GM21529 (cell line): ENCODE measurements around the gene IST1.
"Not testable (repeated sequence)": the region's sequence is repeated elsewhere in the genome, so short reads cannot be mapped to it uniquely, and the experiment has no call there.

ENCODE experiments used
- ATAC-seq: cut with Tn5 transposase; IDR thresholded peaks from one replicate; pipeline ENCODE4 v1.9.1; 2021; ENCODE audit not compliant: unreplicated experiment

Gene IST1

GRCh38 chr16:71880176-71880575 lies 15.2 kb upstream of the IST1 start:
- ATAC-seq: no peak

GRCh38 chr16:71882505-71883167 lies 12.7 kb upstream of the IST1 start:
- peak; percentile 48 for ATAC-seq

GRCh38 chr16:71883168-71883848 lies 12.0 kb upstream of the IST1 start:
- peak; percentile 49 for ATAC-seq

GRCh38 chr16:71883849-71884638 lies 11.3 kb upstream of the IST1 start, which contains the start of gene ZNF821:
ZNF821 (minus strand) TSS chr16:71884182; CDS start chr16:71879946, 4,236 bp downstream.
- ATAC-seq: peak; percentile 47

GRCh38 chr16:71885261-71885650 lies 10.1 kb upstream of the IST1 start:
- ATAC-seq: no peak

- no peak for ATAC-seq
Observed at GRCh38 chr16:71889147-71889546, 6.2 kb upstream of the IST1 start.

- ATAC-seq: no peak
Observed at GRCh38 chr16:71893888-71894228, 1.5 kb upstream of the IST1 start.

GRCh38 chr16:71894229-71894920 lies 956 bp upstream of the IST1 start:
- ATAC-seq: peak; percentile 22

GRCh38 chr16:71895679-71896365 lies 491 bp downstream of the IST1 start:
- ATAC-seq: peak; percentile 14

- no peak for ATAC-seq
Observed at GRCh38 chr16:71896764-71897368, 1.5 kb downstream of the IST1 start.

- no peak for ATAC-seq
Observed at GRCh38 chr16:71899171-71899570, 3.8 kb downstream of the IST1 start.

- no peak for ATAC-seq
Observed at GRCh38 chr16:71902656-71903365, 7.5 kb downstream of the IST1 start.

GRCh38 chr16:71903608-71904007 lies 8.3 kb downstream of the IST1 start:
- ATAC-seq: no peak

GRCh38 chr16:71904239-71904638 lies 8.9 kb downstream of the IST1 start:
- ATAC-seq: no peak

- ATAC-seq: not testable (repeated sequence)
Observed at GRCh38 chr16:71905765-71906164, 10.4 kb downstream of the IST1 start.

GRCh38 chr16:71911121-71911520 lies 15.8 kb downstream of the IST1 start:
- no peak for ATAC-seq

- ATAC-seq: no peak
Observed at GRCh38 chr16:71912534-71913275, 17.4 kb downstream of the IST1 start.

GRCh38 chr16:71914802-71915201 lies 19.5 kb downstream of the IST1 start:
- ATAC-seq: no peak

GRCh38 chr16:71915350-71915749 lies 20.0 kb downstream of the IST1 start:
- no peak for ATAC-seq
